Ovary (tissue), 9 donors: ENCODE results near the gene PTPRN2. TPM values are rescaled to one million over a fixed set of nuclear protein-coding genes. Genes with fewer than 3 reads are reported as not detected.
A peak's percentile ranks its signal among the peaks of the same experiment; 100 is the strongest.

Experiments
- DNase-seq, 5 donors: peaks; one replicate each; pipeline ENCODE4 v3.0.0-alpha.2; 2019 to 2020
- H3K27ac ChIP-seq, 2 donors: fragments of 200-600 bp; one replicate each; pipeline versions ENCODE4 v1.5.1 to v1.8.0; 2019 to 2022
- H3K27me3 ChIP-seq: fragments of 200-600 bp; one replicate; pipeline ENCODE4 v1.8.0; 2022
- H3K36me3 ChIP-seq: fragments of 200-600 bp; sonication (generic); one replicate; pipeline ENCODE4 v1.5.1; 2019
- H3K4me1 ChIP-seq: one replicate; pipeline ENCODE4 v1.8.1; 2013; ENCODE audit warnings: mild to moderate bottlenecking, moderate library complexity; ENCODE audit not compliant: insufficient read depth
- H3K4me3 ChIP-seq: fragments of 200-600 bp; sonication (generic); one replicate; pipeline ENCODE4 v1.5.1; 2017
- H3K9me3 ChIP-seq, 2 donors: fragments of 200-600 bp in 1 of 2; sonication (generic) in 1 of 2; one replicate each; pipeline versions ENCODE4 v1.5.1 to v1.8.1; 2013 to 2019; ENCODE audit warnings: mild to moderate bottlenecking in 1 of 2, moderate library complexity in 1 of 2
- EP300 ChIP-seq: sonication (generic); formaldehyde crosslinking; IDR thresholded peaks from one replicate; pipeline ENCODE4 v1.6.1; 2017; ENCODE audit warnings: antibody characterized with exemption
- POLR2A ChIP-seq: fragments of 450-650 bp; IDR thresholded peaks from one replicate; pipeline ENCODE4 v1.6.1; 2017; ENCODE audit warnings: antibody characterized with exemption, mild to moderate bottlenecking, moderate library complexity
- WGBS, 3 donors: extraction: QIAGEN DNeasy Blood & Tissue Kit in 1 of 3; methylation state at CpG; one replicate each; pipeline versions ENCODE4 v1.1.5 to v1.1.7; 2013 to 2017; 5-methylcytosine and 5-hydroxymethylcytosine counted together
- intact Hi-C, 4 donors: fragments of 100-400 bp; cut with DNase I; formaldehyde crosslinking; loops; one replicate each; pipeline versions ENCODE4 v1.11.0 to v1.15.1; 2022 to 2023
- polyA plus RNA-seq, 2 donors: library from polyadenylated mRNA; stranded (reverse); fragments of 200-250 nt in 1 of 2; fragments of 350-450 nt in 1 of 2; fragmentation: Illumina TruSeq in 1 of 2; extraction: RNeasy Lipid Tissue Mini Kit (QIAGEN cat#74804) in 1 of 2; gene quantifications; one replicate each; pipeline ENCODE4 v1.2.3, GENCODE V29; 2013 to 2014
- total RNA-seq, 7 donors: library from RNA; depleted of rRNA in 2 of 7; stranded (reverse); fragments of >200 nt in 2 of 7; fragmentation: NEBNext Ultra II Directional in 3 of 7; extraction: Animal tissue kit (Norgen Biotek cat#: 25700) in 3 of 7; gene quantifications; one replicate each; pipeline versions ENCODE4 v1.1.0 to v1.2.4, GENCODE V29; 2016 to 2023
- TF ChIP-seq, protein P1 (sequence below), 3 donors: fragments of 450-650 bp in 2 of 3; fragments of 200-600 bp in 1 of 3; IDR thresholded peaks; one replicate each; pipeline versions ENCODE4 v1.5.1 to v1.8.0; 2016 to 2022; ENCODE audit warnings: antibody characterized with exemption in 3 of 3, mild to moderate bottlenecking in 1 of 3
- donor health status: DM: no; HTN: no; CAD: no; lungs with moderate emphysema.
- donor health status: DM: no; HTN: no; CAD: no.
- donor health status: Bipolar disorder and iron deficiency.
- donor health status: DM: yes; HTN: yes; CAD: no.
- donor health status: DM: no; HTN: no; CAD: no.
- donor health status: DM: yes; HTN: yes; CAD: no.

Gene PTPRN2
- total and polyA plus RNA-seq, 9 donors: 3.5 to 11.1 (median 5.9) TPM

DNA sequence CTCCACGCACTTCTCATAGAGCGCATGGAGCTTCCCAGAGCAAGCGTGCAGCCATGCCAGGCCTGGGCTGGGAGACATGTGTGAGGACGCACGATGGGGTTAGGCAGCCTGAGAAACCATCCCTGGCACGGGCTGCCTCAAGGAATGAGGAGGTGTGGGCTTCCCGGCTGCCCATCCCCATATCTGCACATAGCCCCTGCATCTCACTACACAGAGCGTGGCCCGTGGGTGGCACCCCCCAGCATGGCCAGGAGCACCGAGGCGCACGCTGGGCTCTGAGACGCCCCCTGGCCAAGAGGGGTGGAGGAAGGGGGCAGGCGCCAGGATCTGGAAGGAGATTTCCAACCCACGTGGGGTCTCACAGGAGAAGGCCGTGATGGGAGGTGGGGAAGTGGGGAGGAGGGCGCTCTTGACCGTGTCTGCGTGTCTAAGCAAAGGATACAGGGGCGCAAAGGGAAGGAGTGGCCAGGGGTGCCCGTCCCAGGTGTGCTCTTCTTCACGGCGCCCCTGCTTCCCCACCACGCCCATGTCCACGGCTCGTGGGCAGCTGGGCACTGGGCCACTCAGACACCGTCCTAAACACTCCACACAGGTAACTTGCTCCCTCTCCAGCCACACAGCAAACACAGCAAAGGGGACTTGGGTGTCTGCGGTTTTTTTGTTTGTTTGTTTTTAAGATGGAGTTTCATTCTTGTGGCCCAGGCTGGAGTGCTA lies 340.5 kb downstream of the PTPRN2 start:
- no peaks in the 10 kb centered on the region for H3K36me3 ChIP-seq
- no peak overlapping the region for H3K4me3 ChIP-seq
- 84 to 93% (median 84%) methylated on average over 28 of the region's 28 CpGs for WGBS, 3 donors
- no peaks in the 10 kb centered on the region for H3K27me3 ChIP-seq
- H3K27ac ChIP-seq: no peak overlapping the region
- H3K9me3 ChIP-seq: no peaks in the 10 kb centered on the region
- intact Hi-C loops: no loop called here
- no peaks in the 10 kb centered on the region for H3K4me1 ChIP-seq
- no peak for DNase-seq
- TF ChIP-seq EP300 (no peak), POLR2A (no peak)

DNA sequence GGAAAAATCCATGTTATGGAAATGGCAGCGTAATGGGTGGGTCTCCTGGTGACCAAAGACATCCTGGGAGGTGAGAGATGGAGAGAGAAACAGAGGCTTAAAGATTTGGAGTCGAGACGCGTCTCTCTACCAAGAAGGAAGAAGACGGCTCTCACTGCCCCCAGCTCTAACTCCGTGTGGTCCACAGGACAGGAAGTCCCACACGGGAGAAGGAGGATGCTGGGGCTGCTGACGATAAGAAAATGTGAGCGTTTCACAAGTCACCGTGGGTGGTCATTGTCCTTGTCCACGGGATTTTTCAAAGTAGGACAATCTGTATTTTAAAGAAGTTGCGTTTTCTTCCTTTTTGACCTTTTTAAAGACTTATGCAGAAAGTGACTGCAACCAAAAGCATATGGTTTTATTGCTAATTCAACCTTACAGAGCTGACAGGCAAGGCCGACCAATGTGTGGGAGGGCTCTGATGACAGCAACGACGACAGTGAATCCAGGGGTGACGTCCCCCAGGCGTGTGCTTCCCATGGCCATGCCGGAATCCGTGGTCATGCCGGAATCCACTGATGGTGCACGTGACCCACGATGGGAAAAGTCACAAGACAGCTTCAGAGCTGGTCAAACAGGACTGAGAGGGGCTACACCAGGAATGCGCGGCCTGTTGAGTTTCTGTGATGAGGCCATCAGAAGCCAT lies 341.2 kb downstream of the PTPRN2 start:
- Histone ChIP-seq H3K9me3 (no peaks in the 10 kb centered on the region), H3K4me3 (no peak overlapping the region), H3K36me3 (no peaks in the 10 kb centered on the region), H3K4me1 (no peaks in the 10 kb centered on the region), H3K27me3 (no peaks in the 10 kb centered on the region), H3K27ac (no peak overlapping the region)
- WGBS, 3 donors: 83 to 88% (median 86%) methylated on average over 24 of the region's 24 CpGs
- no peak for TF ChIP-seq EP300
- TF ChIP-seq POLR2A: no peak
- TF ChIP-seq, protein P1, sequence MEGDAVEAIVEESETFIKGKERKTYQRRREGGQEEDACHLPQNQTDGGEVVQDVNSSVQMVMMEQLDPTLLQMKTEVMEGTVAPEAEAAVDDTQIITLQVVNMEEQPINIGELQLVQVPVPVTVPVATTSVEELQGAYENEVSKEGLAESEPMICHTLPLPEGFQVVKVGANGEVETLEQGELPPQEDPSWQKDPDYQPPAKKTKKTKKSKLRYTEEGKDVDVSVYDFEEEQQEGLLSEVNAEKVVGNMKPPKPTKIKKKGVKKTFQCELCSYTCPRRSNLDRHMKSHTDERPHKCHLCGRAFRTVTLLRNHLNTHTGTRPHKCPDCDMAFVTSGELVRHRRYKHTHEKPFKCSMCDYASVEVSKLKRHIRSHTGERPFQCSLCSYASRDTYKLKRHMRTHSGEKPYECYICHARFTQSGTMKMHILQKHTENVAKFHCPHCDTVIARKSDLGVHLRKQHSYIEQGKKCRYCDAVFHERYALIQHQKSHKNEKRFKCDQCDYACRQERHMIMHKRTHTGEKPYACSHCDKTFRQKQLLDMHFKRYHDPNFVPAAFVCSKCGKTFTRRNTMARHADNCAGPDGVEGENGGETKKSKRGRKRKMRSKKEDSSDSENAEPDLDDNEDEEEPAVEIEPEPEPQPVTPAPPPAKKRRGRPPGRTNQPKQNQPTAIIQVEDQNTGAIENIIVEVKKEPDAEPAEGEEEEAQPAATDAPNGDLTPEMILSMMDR (IDR thresholded peaks at IDR 0.05): no peak
- intact Hi-C loops: no loop called here
- DNase-seq: no peak

DNA sequence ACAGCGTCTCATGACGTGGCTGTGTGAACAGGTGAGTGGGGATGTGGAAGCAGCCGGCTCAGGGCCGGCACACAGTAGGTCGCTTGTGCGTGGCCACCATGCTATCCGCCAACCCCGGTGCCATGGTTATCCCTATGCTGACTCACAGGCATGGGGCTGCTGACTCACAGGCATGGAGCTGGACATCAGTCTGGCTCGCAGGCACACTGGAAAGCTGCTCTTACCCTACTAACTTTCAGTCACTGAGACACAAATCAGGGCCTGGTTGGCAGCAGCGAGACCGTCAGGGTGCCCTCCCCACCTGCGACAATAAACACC lies 341.9 kb downstream of the PTPRN2 start:
- Histone ChIP-seq H3K4me1 (no peaks in the 10 kb centered on the region), H3K4me3 (no peak overlapping the region), H3K27ac (no peak overlapping the region), H3K36me3 (no peaks in the 10 kb centered on the region), H3K27me3 (no peaks in the 10 kb centered on the region), H3K9me3 (no peaks in the 10 kb centered on the region)
- DNase-seq: peak in 1 of 5 donors; percentile 13
- TF ChIP-seq EP300 (no peak), POLR2A (no peak)
- TF ChIP-seq, protein P1 (IDR thresholded peaks at IDR 0.05): no peak
- intact Hi-C loops: no loop called here
- 94 to 95% (median 94%) methylated on average over 12 of the region's 12 CpGs for WGBS, 3 donors

DNA sequence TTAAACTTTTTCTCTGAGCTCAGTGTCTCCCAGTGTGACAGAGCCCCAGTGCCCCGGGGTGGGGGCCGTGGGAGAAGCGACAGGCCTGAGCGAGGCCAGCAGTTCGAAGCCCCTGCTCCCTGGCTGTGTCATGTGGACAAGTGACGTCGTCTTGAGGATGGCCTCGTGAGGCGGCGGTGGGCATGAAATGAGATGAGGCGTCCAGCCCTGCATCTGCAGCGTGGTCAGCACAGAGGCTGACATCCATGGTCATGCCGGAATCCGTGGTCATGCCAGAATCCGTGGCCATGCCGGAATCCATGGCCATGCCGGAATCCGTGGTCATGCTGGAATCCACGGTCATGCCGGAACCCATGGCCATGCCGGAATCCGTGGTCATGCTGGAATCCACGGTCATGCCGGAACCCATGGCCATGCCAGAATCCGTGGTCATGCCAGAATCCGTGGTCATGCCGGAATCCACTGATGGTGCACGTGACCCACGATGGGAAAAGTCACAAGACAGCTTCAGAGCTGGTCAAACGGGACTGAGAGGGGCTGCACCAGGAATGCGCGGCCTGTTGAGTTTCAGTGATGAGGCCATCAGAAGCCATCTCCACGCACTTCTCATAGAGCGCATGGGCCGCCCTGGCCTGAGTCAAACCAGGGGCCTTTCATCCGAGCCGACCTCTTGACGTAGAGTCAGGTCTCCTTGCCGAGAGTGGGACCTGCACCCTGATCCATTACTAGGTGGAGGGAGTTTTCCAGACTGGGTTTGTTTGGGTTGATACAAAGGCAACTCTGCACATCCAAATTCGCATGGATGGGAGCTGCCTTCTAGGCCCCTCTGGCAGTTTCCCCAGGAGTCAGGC lies 342.5 kb downstream of the PTPRN2 start:
- DNase-seq: peak in 1 of 5 donors; percentile 18
- intact Hi-C loops: no loop called here

DNA sequence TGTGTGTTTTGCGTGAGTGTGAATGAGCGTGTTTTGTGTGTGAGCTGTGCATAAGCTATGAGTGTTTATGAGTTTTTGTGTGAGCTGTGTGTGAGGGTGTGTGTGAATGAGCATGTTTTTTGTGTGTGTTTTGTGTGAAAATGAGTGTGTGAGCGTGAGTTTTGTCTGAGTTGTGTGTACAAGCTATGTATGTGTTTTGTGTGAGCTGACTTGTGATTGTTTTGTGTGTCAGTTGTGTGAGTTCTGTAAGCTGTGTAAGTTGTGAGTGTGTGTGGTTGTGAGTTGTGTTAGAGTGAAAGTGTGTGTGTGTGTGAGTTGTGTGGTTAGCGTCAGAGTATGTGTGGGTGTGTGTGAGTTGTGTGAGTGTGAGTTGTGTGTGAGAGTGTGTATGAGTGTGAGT lies 343.2 kb downstream of the PTPRN2 start:
- DNase-seq: no peak
- 83 to 98% (median 93%) methylated on average over 4 of the region's 4 CpGs for WGBS, 3 donors
- TF ChIP-seq POLR2A: no peak
- TF ChIP-seq, protein P1 (IDR thresholded peaks at IDR 0.05): no peak
- no peak for TF ChIP-seq EP300
- H3K27ac ChIP-seq: no peak overlapping the region
- H3K9me3 ChIP-seq: no peaks in the 10 kb centered on the region
- H3K36me3 ChIP-seq: no peaks in the 10 kb centered on the region
- intact Hi-C loops: no loop called here
- H3K4me3 ChIP-seq: no peak overlapping the region
- no peaks in the 10 kb centered on the region for H3K4me1 ChIP-seq
- H3K27me3 ChIP-seq: no peaks in the 10 kb centered on the region

More for the DNA sequence above, 342.5 kb downstream of the PTPRN2 start:
- no peaks in the 10 kb centered on the region for H3K36me3 ChIP-seq
- no peak overlapping the region for H3K27ac ChIP-seq
- no peak overlapping the region for H3K4me3 ChIP-seq
- 92 to 95% (median 94%) methylated on average over 40 of the region's 40 CpGs for WGBS, 3 donors
- TF ChIP-seq POLR2A: no peak
- no peaks in the 10 kb centered on the region for H3K27me3 ChIP-seq
- H3K9me3 ChIP-seq: no peaks in the 10 kb centered on the region
- no peaks in the 10 kb centered on the region for H3K4me1 ChIP-seq
